Upper lobe of right lung (tissue), 1 donor: ENCODE data around the gene SPATA9. TPM values are rescaled to one million over a fixed set of nuclear protein-coding genes. Genes with fewer than 3 reads are reported as not detected.

Experiments
- ATAC-seq: fragments of 200-7000 bp; cut with Tn5 transposase; one replicate; pipeline ENCODE4 v1.9.1; 2020; ENCODE audit warnings: mild to moderate bottlenecking, moderate library complexity
- DNase-seq: peaks from one replicate; pipeline ENCODE4 v3.0.0-alpha.2; 2020
- H3K27ac ChIP-seq: fragments of 200-600 bp; one replicate; pipeline ENCODE4 v1.8.0; 2022
- H3K27me3 ChIP-seq: fragments of 200-600 bp; one replicate; pipeline ENCODE4 v1.8.0; 2022; ENCODE audit warnings: mild to moderate bottlenecking
- H3K36me3 ChIP-seq: fragments of 200-600 bp; one replicate; pipeline ENCODE4 v1.8.0; 2022
- H3K4me1 ChIP-seq: fragments of 200-600 bp; one replicate; pipeline ENCODE4 v1.8.0; 2022
- H3K4me3 ChIP-seq: fragments of 200-600 bp; one replicate; pipeline ENCODE4 v1.8.0; 2022; ENCODE audit warnings: mild to moderate bottlenecking
- H3K9me3 ChIP-seq: fragments of 200-600 bp; one replicate; pipeline ENCODE4 v1.8.0; 2022
- intact Hi-C: fragments of 100-400 bp; cut with DNase I; formaldehyde crosslinking; loops from one replicate; pipeline ENCODE4 v1.11.0; 2022
- total RNA-seq: library from RNA; stranded (reverse); fragmentation: NEBNext Ultra II Directional; extraction: Animal tissue kit (Norgen Biotek cat#: 25700); gene quantifications from one replicate; pipeline ENCODE4 v1.2.1, GENCODE V29; 2021
- TF ChIP-seq, protein P1 (sequence below): fragments of 200-600 bp; IDR thresholded peaks from one replicate; pipeline ENCODE4 v1.8.0; 2022; ENCODE audit warnings: antibody characterized with exemption
- donor health status: DM: no; HTN: yes; CAD: no; lungs with severe emphysema.

SPATA9 gene
- total RNA-seq, 1 donor from 2014 or later: not detected

DNA sequence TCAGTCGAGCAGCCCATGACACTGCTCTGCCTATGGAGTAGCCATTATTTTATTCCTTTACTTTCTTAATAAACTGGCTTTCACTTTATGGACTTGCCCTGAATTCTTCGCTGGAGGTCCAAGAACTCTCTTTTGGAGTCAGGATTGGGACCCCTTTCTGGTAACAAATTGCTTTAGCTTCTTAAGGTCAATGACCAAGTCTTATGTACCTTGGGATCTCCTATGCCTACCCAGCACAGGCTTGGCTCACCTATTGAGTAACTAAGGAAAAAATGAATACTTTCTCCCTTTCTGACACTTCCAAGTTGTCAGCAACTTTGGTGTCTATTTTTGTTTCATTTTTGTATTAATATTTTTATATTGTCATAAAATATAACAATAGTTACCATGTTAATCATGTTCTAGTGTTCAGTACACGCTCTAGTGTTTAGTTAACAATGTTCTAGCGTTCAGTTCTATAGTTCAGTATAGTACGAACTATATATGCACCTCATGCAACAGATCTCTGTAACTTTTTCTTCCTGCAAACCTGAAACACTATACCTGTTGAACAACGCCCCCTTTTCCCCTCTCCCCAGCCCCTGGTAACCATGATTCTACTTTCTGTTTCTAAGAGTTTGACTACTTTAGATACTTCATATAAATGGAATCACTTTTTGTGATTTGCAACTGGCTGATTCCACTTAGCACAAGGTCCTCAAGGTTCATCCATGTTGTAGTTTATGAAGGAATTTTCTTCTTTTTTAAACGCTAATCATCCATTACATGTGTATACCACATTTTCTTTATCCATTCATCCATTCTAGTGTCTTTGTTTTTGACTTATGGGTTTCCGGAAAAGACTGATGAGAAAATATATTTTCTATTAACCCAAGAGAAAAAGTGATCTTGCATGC is 46.6 kb upstream of the SPATA9 start:
- intact Hi-C loops: no loop called here
- ATAC-seq: no peak
- Histone ChIP-seq H3K36me3 (no peaks in the 10 kb centered on the region), H3K27me3 (no peaks in the 10 kb centered on the region), H3K27ac (no peak overlapping the region), H3K4me1 (peaks cover 5% of the 10 kb centered on the region), H3K9me3 (no peaks in the 10 kb centered on the region), H3K4me3 (no peak overlapping the region)
- TF ChIP-seq, protein P1, sequence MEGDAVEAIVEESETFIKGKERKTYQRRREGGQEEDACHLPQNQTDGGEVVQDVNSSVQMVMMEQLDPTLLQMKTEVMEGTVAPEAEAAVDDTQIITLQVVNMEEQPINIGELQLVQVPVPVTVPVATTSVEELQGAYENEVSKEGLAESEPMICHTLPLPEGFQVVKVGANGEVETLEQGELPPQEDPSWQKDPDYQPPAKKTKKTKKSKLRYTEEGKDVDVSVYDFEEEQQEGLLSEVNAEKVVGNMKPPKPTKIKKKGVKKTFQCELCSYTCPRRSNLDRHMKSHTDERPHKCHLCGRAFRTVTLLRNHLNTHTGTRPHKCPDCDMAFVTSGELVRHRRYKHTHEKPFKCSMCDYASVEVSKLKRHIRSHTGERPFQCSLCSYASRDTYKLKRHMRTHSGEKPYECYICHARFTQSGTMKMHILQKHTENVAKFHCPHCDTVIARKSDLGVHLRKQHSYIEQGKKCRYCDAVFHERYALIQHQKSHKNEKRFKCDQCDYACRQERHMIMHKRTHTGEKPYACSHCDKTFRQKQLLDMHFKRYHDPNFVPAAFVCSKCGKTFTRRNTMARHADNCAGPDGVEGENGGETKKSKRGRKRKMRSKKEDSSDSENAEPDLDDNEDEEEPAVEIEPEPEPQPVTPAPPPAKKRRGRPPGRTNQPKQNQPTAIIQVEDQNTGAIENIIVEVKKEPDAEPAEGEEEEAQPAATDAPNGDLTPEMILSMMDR: no peak
- no peak for DNase-seq

- TF ChIP-seq, protein P1: no peak
- Histone ChIP-seq H3K27ac (no peak overlapping the region), H3K4me3 (no peak overlapping the region), H3K9me3 (no peaks in the 10 kb centered on the region), H3K4me1 (peaks cover 5% of the 10 kb centered on the region), H3K27me3 (no peaks in the 10 kb centered on the region), H3K36me3 (no peaks in the 10 kb centered on the region)
- ATAC-seq: no peak
- DNase-seq: no peak
- intact Hi-C loops: no loop called here
Measured at GRCh38 chr5:95728494-95729114, 45.8 kb upstream of the SPATA9 start.

DNA sequence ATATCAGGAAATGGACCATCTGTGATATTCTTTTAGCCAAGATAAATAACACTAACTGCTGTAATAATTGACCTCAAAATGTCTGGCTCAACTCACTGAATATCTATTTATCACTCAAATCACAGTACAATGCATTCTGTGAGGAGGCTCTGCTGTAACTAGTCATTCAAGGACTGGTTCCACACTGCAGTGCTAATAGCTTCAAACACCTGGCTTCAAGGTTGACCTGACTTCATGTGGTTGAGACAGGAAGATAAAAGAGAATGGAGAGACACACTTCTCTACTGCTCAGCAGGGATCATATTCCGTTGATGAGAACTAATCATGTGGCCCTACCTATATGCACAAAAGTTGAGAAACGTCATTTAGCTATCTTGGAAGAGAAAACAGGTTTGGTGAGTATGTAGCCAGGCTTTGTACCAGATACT is 45.0 kb upstream of the SPATA9 start:
- no peak for DNase-seq
- ATAC-seq: no peak
- Histone ChIP-seq H3K9me3 (no peaks in the 10 kb centered on the region), H3K4me3 (no peak overlapping the region), H3K36me3 (no peaks in the 10 kb centered on the region), H3K27me3 (no peaks in the 10 kb centered on the region), H3K27ac (no peak overlapping the region), H3K4me1 (peaks cover 5% of the 10 kb centered on the region)
- TF ChIP-seq, protein P1: no peak
- intact Hi-C loops: no loop called here

GRCh38 chr5:95726811-95727763 is 44.3 kb upstream of the SPATA9 start:
- H3K4me1 ChIP-seq: peaks cover 5% of the 10 kb centered on the region
- intact Hi-C loops: no loop called here

More at GRCh38 chr5:95726811-95727763, 44.3 kb upstream of the SPATA9 start:
- Histone ChIP-seq H3K27me3 (no peaks in the 10 kb centered on the region), H3K9me3 (no peaks in the 10 kb centered on the region), H3K27ac (peak overlapping the region; percentile 24), H3K36me3 (no peaks in the 10 kb centered on the region), H3K4me3 (no peak overlapping the region)
- DNase-seq (no peak), ATAC-seq (no peak)
- TF ChIP-seq, protein P1: no peak
